Measurements from ENCODE around the gene KRTAP10-12.

GRCh38 chr21:44650973-44651675 is 45.8 kb upstream of the KRTAP10-12 start:
- TF ChIP-seq CTCF (IDR thresholded peaks at IDR 0.05 in 8 of 11, conservative IDR thresholded peaks at IDR 0.05 in 3 of 11), result no peak
- TF ChIP-seq POLR2AphosphoS5 (IDR thresholded peaks at IDR 0.05), result no peak
- no peak for TF ChIP-seq POLR2A (IDR thresholded peaks at IDR 0.05)

Data from spleen (tissue), 7 donors.